HUES64 (cell line): ENCODE results near the gene ACTL7A. TPM values are rescaled to one million over a fixed set of nuclear protein-coding genes. Genes with fewer than 3 reads are reported as not detected.

Source experiments
- H3K27ac ChIP-seq: 2 replicates; pipeline ENCODE4 v1.7.0; 2013; ENCODE audit warnings: low read depth, low read length, inconsistent platforms
- H3K27me3 ChIP-seq: 2 replicates; pipeline ENCODE4 v1.6.1; 2013; ENCODE audit warnings: mild to moderate bottlenecking, low read length; ENCODE audit not compliant: insufficient read depth
- H3K36me3 ChIP-seq: 2 replicates; pipeline ENCODE4 v1.6.1; 2013; ENCODE audit warnings: mild to moderate bottlenecking, low read length; ENCODE audit not compliant: insufficient read depth
- H3K4me1 ChIP-seq: 2 replicates; pipeline ENCODE4 v1.6.1; 2013; ENCODE audit warnings: mild to moderate bottlenecking, low read length, moderate library complexity; ENCODE audit not compliant: insufficient read depth
- H3K4me3 ChIP-seq: 2 replicates; pipeline ENCODE4 v1.5.1; 2013; ENCODE audit warnings: mild to moderate bottlenecking, low read length, moderate library complexity
- H3K9ac ChIP-seq: 2 replicates; pipeline ENCODE4 v1.6.1; 2013; ENCODE audit warnings: mild to moderate bottlenecking, low read depth, low read length
- H3K9me3 ChIP-seq: 2 replicates; pipeline ENCODE4 v1.6.1; 2013; ENCODE audit warnings: low read depth, low read length; ENCODE audit not compliant: insufficient read depth
- WGBS: fragments of 150-250, 120-280 bp; methylation state at CpG from one replicate; pipeline ENCODE4 v1.1.7; 2013; ENCODE audit warnings: missing lambda C conversion rate; 5-methylcytosine and 5-hydroxymethylcytosine counted together
- polyA plus RNA-seq, 2 experiments: library from polyadenylated mRNA; stranded (reverse); fragments of 50-300 nt; gene quantifications; one replicate each; pipeline ENCODE4 v1.2.3, GENCODE V29; 2013

Gene ACTL7A, protein sequence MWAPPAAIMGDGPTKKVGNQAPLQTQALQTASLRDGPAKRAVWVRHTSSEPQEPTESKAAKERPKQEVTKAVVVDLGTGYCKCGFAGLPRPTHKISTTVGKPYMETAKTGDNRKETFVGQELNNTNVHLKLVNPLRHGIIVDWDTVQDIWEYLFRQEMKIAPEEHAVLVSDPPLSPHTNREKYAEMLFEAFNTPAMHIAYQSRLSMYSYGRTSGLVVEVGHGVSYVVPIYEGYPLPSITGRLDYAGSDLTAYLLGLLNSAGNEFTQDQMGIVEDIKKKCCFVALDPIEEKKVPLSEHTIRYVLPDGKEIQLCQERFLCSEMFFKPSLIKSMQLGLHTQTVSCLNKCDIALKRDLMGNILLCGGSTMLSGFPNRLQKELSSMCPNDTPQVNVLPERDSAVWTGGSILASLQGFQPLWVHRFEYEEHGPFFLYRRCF
- not detected for polyA plus RNA-seq (2013, experiment 1 of 2)
- not detected for polyA plus RNA-seq (2013, experiment 2 of 2)

DNA sequence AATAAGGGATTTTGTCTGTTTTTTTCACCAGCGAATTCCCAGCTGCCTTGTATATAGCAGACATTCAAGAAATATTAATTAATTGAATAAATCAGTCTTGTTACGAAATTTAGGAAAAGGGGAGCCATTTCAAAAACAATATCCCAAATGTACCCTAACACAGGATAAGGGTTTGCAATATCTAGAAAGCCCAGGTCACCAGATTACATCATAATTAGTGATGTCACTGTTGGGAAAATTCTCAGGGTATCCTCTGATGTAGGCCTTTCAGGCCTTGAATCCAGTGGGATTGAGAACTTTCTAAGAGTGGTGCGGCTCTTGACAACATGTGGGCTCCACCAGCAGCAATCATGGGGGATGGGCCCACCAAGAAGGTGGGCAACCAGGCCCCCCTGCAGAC, at the start of gene ACTL7A:
Gene ACTL7A, plus strand, starts transcription at position 270 of the 400 bp plus-strand sequence. Its CDS starts 57 bp downstream, at position 327.
- no peak within 1 kb of the TSS for H3K27ac ChIP-seq
- H3K4me1 ChIP-seq, result no peaks in the 10 kb centered on the region
- no peaks in the 10 kb centered on the region for H3K9me3 ChIP-seq
- WGBS, result 96% methylated on average over 1 of the region's 3 CpGs
- H3K36me3 ChIP-seq, result peaks cover 1% of the 10 kb centered on the region; the same call in 1 of the 2 replicates
- H3K27me3 ChIP-seq, result no peaks in the 10 kb centered on the region
- no peak within 1 kb of the TSS for H3K4me3 ChIP-seq
- H3K9ac ChIP-seq, result no peak within 1 kb of the TSS

DNA sequence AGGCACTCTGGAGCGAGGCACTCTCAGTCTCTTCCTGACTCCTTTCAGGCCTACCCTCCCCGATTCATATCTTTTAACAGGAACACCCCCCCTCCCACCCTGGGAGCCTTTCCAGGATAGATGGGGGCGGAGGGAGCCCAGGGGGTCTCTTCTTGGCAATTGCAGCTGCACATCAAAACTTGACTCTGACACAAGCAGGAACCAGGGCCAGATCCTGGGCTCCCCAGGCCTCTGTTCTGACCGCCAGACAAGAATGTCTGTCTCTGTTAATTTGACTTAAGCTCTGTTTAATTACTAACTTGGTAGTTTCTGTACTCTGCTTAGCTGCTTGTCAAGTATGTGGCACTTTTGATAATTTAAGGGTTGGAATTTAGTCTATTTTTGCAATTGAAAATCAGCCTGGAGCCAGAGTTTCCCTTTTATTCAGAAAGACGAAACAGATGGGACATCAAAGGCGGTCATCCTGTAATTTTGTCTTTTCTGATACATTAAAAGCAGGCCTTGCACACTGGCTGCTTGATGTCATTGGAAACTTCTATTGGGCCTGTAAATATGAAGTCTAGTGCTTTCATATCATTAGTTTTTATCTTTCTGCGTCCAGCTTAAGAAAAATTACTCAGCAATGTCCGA, 49.6 kb upstream of the ACTL7A start:
- H3K4me1 ChIP-seq, result peaks cover 22% of the 10 kb centered on the region
- 89% methylated on average over 8 of the region's 8 CpGs for WGBS

DNA sequence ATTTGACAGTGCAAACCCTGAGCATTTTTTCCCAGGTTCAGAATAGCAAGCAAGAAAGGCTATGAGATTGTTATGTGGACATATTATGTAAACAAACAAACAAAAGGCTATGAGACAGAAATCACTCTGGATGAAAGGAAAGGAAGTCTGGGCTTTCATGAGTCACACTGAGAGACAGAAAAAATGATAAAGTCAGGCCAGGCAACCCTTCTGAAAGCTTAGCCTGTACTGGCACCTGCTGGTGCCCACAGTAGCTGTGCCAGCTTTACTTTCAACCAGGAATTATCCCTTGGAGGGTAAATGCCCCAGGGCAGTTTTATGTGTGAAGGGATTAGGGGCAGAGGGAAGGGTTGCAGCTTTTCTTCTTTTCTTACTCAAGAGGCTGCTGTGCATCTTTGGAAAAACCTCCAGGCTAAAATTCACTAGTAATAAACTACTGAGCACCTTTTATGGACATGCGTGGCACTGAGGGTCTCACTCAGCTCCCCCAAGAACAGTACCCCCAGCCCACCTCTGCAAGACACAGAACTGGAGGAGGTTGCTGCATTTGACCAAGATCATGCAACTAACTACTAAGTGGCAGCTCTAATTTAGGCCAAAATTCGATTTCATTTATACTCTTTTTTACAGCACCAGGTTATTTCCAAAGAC, 48.0 kb upstream of the ACTL7A start:
- 84% methylated on average over 2 of the region's 2 CpGs for WGBS
- no peak overlapping the region for H3K27ac ChIP-seq
- H3K4me3 ChIP-seq, result no peak overlapping the region
- no peaks in the 10 kb centered on the region for H3K27me3 ChIP-seq
- H3K9me3 ChIP-seq, result no peaks in the 10 kb centered on the region
- H3K9ac ChIP-seq, result no peak overlapping the region
- H3K36me3 ChIP-seq, result no peaks in the 10 kb centered on the region
- peaks cover 22% of the 10 kb centered on the region for H3K4me1 ChIP-seq

More for the DNA sequence above, 49.6 kb upstream of the ACTL7A start:
- H3K36me3 ChIP-seq, result no peaks in the 10 kb centered on the region
- H3K27me3 ChIP-seq, result no peaks in the 10 kb centered on the region
- H3K27ac ChIP-seq, result no peak overlapping the region
- no peak overlapping the region for H3K9ac ChIP-seq
- H3K9me3 ChIP-seq, result no peaks in the 10 kb centered on the region
- no peak overlapping the region for H3K4me3 ChIP-seq

DNA sequence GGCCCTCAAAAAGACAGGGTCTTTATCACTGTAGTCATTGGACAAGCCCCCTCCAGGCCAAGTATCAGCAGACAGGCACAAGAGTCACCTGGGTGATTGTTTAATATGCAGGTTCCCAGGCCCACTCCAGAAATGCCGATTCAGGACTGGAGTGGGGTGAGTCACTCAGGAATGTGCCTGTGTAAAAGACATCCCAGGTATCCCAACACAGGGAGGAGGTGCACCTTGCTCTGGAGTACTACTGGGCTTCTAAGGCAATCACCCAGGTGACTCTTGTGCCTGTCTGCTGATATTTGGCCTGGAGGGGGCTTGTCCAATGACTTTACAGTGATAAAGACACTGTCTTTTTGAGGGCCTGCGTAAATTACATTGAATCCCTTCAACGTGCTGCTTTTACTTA, 46.9 kb upstream of the ACTL7A start:
- peaks cover 22% of the 10 kb centered on the region for H3K4me1 ChIP-seq
- H3K9ac ChIP-seq, result no peak overlapping the region
- H3K4me3 ChIP-seq, result no peak overlapping the region
- no peak overlapping the region for H3K27ac ChIP-seq
- no peaks in the 10 kb centered on the region for H3K27me3 ChIP-seq
- 89% methylated on average over 3 of the region's 3 CpGs for WGBS
- no peaks in the 10 kb centered on the region for H3K36me3 ChIP-seq
- no peaks in the 10 kb centered on the region for H3K9me3 ChIP-seq

DNA sequence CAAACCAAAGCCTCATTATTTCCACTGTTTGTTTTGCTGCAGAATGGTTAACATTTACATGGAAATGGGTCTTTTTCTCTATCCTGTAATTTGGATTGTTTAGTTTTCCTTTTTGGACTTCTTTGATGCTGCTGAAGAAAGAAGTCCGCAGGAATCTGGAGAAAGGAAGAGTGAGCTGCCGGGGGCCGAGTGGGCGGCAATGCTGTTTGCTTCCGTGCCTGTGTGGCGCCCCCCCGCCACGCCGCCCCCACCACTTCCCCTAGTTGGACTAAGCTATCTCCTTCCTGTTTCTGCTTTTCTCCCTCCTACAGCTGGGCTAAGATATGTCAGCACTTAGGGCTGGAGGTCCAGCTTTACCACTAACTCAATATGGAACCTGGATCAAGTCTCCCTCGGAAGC, 46.0 kb upstream of the ACTL7A start:
- no peaks in the 10 kb centered on the region for H3K27me3 ChIP-seq
- H3K9ac ChIP-seq, result no peak overlapping the region
- H3K9me3 ChIP-seq, result no peaks in the 10 kb centered on the region
- 75% methylated on average over 10 of the region's 10 CpGs for WGBS
- peaks cover 22% of the 10 kb centered on the region for H3K4me1 ChIP-seq
- H3K4me3 ChIP-seq, result no peak overlapping the region
- H3K27ac ChIP-seq, result no peak overlapping the region
- H3K36me3 ChIP-seq, result no peaks in the 10 kb centered on the region

DNA sequence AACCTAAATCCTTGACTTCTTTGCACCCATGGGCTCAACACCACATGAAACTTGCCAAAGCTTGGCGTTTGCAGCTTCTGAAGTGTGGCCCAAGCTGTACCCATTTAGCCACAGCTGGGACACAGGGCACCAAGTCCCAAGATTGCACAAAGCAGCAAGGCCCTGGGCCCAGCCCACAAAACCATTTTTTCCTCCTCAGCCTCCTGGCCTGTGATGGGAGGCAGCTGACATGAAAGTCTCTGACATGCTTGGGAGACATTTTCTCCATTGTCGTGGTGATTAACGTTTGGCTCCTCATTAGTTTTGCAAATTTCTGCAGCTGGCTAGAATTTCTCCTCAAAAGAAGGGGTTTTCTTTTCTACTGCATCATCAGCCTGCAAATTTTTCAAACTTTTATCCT, 38.2 kb upstream of the ACTL7A start:
- Histone ChIP-seq H3K4me3 (no peak overlapping the region), H3K27me3 (no peaks in the 10 kb centered on the region), H3K36me3 (no peaks in the 10 kb centered on the region), H3K4me1 (no peaks in the 10 kb centered on the region), H3K9me3 (peaks cover 19% of the 10 kb centered on the region), H3K27ac (no peak overlapping the region), H3K9ac (no peak overlapping the region)
- 86% methylated on average over 3 of the region's 3 CpGs for WGBS

DNA sequence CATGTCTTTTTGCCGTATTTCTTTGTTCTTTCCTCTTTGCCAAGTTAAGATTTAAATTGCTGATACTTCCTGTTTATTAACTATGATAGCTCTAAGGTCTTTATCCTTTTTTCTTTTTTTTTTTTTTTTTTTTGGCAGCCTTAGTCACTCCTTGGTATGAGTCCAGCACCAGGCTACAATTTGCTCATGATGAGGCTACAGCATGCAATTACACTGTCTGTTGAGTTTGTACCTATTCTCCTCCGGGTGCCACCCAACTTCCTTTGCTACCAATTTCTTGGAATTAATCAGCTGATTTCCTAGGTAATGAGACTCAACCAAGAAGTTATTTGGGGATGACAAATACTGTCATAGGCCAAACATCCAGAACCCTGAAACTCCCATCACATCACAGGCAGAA, 31.8 kb upstream of the ACTL7A start:
- Histone ChIP-seq H3K4me3 (no peak overlapping the region), H3K27ac (no peak overlapping the region), H3K36me3 (no peaks in the 10 kb centered on the region), H3K9me3 (no peaks in the 10 kb centered on the region), H3K4me1 (no peaks in the 10 kb centered on the region), H3K27me3 (no peaks in the 10 kb centered on the region), H3K9ac (no peak overlapping the region)
- WGBS, result 100% methylated on average over 2 of the region's 2 CpGs

DNA sequence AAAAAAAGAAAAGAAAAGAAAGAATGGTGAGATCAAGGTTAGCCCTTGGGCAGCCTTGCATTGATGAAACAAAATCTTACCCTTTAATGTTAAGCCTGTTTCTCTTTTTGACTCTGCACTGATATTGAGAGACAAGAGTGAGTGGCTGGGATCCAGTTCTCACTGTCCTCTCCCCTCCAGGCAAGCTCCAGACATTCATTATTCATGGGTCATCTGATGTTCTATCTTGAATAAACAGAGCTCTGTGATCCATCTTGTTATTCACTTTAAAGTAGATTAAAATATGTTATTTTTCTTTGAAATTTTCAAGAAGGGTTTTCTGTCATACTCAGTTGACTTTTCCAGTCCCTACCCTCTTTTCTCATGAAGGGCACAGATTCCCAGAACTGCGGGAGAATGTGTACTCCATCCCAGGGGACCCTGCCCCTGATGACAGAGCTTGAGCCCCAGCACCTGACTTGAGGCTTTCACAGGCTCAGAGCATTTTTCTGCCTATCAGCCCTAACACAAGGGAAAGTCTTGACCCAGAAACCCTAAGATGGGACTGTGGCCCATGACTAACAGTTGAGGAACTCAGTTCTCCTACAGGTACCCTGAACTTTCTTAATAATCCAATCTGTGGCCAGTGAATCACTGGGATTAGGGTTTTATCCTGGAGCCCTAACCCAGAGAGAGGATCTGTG, 30.4 kb upstream of the ACTL7A start:
- peaks cover 5% of the 10 kb centered on the region; the same call in 1 of the 2 replicates for H3K4me1 ChIP-seq
- H3K27me3 ChIP-seq, result no peaks in the 10 kb centered on the region
- H3K9ac ChIP-seq, result no peak overlapping the region
- no peak overlapping the region for H3K4me3 ChIP-seq
- no peaks in the 10 kb centered on the region for H3K9me3 ChIP-seq
- WGBS, result 98% methylated on average over 1 of the region's 1 CpG
- no peaks in the 10 kb centered on the region for H3K36me3 ChIP-seq
- H3K27ac ChIP-seq, result no peak overlapping the region

DNA sequence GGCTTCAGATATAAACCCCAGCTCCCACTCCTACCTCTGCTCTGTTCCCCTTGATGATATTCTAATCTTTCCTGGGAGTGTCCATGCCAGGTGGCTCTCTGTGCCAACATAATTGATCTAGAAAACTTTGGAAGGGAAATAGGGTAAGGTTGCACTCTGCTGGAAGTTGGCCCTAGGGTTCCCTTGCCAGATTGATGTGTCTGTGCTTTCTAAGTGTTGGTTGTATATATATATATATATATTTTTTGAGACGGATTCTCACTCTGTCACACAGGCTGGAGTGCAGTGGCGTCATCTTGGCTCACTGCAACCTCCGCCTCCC, 29.9 kb upstream of the ACTL7A start:
- WGBS, result 97% methylated on average over 3 of the region's 3 CpGs
- no peaks in the 10 kb centered on the region for H3K27me3 ChIP-seq
- H3K4me1 ChIP-seq, result peaks cover 8% of the 10 kb centered on the region; the same call in 1 of the 2 replicates
- H3K27ac ChIP-seq, result no peak overlapping the region
- H3K9ac ChIP-seq, result no peak overlapping the region
- no peaks in the 10 kb centered on the region for H3K36me3 ChIP-seq
- no peak overlapping the region for H3K4me3 ChIP-seq
- H3K9me3 ChIP-seq, result no peaks in the 10 kb centered on the region

DNA sequence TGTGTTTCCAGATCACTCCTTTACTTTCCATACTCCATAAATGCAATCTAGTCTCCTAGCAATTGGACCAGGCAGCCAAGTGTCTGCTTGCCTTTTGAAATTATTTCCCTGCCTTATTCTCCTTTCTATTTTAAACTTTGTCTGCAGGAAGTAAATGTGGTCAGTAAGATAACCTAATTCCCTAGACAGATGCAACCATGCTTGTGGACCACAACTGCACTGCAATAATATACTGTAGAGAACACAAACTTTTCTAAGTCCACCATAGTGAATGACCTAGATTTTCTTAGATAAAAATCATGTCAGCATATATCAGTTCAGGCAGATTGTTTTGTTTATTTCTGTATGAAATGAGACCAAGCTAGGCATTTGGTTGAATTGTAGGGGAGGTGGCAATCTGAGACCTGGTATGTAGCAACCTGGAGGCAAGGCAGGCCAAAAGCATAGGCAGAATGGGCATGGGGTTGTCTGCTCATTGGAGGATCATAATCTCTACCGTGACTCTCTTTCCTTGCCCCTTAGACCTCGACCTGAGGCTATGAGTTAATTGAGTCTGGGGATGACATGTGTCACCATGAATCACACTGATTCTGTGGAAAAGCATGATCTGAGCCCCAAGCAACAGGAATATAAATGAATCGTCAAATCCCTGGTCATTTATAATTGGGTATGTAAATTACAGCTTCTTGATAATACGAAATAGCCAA, 27.0 kb upstream of the ACTL7A start:
- no peak overlapping the region for H3K27ac ChIP-seq
- H3K36me3 ChIP-seq, result no peaks in the 10 kb centered on the region
- 90% methylated on average over 4 of the region's 4 CpGs for WGBS
- no peaks in the 10 kb centered on the region for H3K27me3 ChIP-seq
- H3K4me1 ChIP-seq, result peaks cover 8% of the 10 kb centered on the region; the same call in 1 of the 2 replicates
- no peak overlapping the region for H3K9ac ChIP-seq
- H3K9me3 ChIP-seq, result no peaks in the 10 kb centered on the region
- no peak overlapping the region for H3K4me3 ChIP-seq
